Muscle layer of duodenum (tissue), 2 donors: ENCODE data around the gene DNASE1L3.
"Not testable (repeated sequence)": the region's sequence is repeated elsewhere in the genome, so short reads cannot be mapped to it uniquely, and the experiment has no call there.

Source experiments
- H3K27ac ChIP-seq: one replicate; pipeline ENCODE4 v1.7.0; 2013; ENCODE audit warnings: mild to moderate bottlenecking, low read length
- H3K27me3 ChIP-seq: one replicate; pipeline ENCODE4 v1.7.0; 2013; ENCODE audit warnings: low read depth, mild to moderate bottlenecking, control low read depth, low read length
- H3K36me3 ChIP-seq, 2 donors: one replicate each; pipeline ENCODE4 v1.7.0; 2013; ENCODE audit warnings: low read length in 2 of 2, control low read depth in 1 of 2, mild to moderate bottlenecking in 1 of 2; ENCODE audit not compliant: insufficient read depth in 2 of 2, control insufficient read depth in 1 of 2
- H3K4me1 ChIP-seq, 2 donors: one replicate each; pipeline ENCODE4 v1.7.0; 2013; ENCODE audit warnings: low read length in 2 of 2, mild to moderate bottlenecking in 2 of 2, control low read depth in 1 of 2, moderate library complexity in 1 of 2; ENCODE audit not compliant: insufficient read depth in 2 of 2, control insufficient read depth in 1 of 2
- H3K4me3 ChIP-seq, 2 donors: one replicate each; pipeline ENCODE4 v1.7.0; 2013; ENCODE audit warnings: low read length in 2 of 2, low read depth in 1 of 2, mild to moderate bottlenecking in 1 of 2
- H3K9me3 ChIP-seq, 2 donors: one replicate each; pipeline ENCODE4 v1.7.0; 2013; ENCODE audit warnings: low read length in 2 of 2, control low read depth in 1 of 2, mild to moderate bottlenecking in 1 of 2; ENCODE audit not compliant: control insufficient read depth in 1 of 2
- donor health status: healthy.

DNASE1L3 gene

DNA sequence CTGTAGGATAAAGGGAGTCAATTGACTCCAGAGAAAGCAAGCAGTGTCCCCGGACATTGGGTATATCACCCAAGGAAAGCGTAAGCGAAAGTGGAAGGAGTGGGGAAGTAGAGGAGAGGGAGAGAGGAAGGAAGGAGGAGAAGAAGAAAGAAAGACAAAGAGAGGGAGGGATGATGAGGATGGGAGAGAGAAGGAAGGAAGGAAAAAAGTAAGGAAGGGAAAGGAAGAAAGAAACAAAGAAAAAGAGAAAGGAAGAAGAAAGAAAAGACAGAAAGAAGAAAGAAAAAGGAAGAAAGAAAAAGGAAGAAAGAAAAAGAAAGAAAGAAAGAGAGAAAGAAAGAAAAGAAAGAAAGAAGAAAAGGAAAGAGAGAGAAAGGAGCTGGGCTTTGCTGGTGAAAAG lies 839 bp downstream of the DNASE1L3 start:
- Histone ChIP-seq H3K36me3 (no peaks in the 10 kb centered on the region), H3K9me3 (no peaks in the 10 kb centered on the region), H3K27ac (no peak overlapping the region), H3K27me3 (no peaks in the 10 kb centered on the region), H3K4me1 (no peaks in the 10 kb centered on the region), H3K4me3 (no peak overlapping the region)

GRCh38 chr3:58207954-58208353 lies 2.8 kb downstream of the DNASE1L3 start:
- no peaks in the 10 kb centered on the region for H3K4me1 ChIP-seq
- H3K27me3 ChIP-seq, result no peaks in the 10 kb centered on the region
- H3K36me3 ChIP-seq, result no peaks in the 10 kb centered on the region
- H3K4me3 ChIP-seq, result no peak overlapping the region
- no peak overlapping the region for H3K27ac ChIP-seq
- no peaks in the 10 kb centered on the region for H3K9me3 ChIP-seq

GRCh38 chr3:58206406-58207011 lies 4.3 kb downstream of the DNASE1L3 start:
- H3K9me3 ChIP-seq, result no peaks in the 10 kb centered on the region
- no peaks in the 10 kb centered on the region for H3K36me3 ChIP-seq
- H3K4me3 ChIP-seq, result no peak overlapping the region
- H3K27me3 ChIP-seq, result no peaks in the 10 kb centered on the region
- no peak overlapping the region for H3K27ac ChIP-seq
- H3K4me1 ChIP-seq, result no peaks in the 10 kb centered on the region

DNA sequence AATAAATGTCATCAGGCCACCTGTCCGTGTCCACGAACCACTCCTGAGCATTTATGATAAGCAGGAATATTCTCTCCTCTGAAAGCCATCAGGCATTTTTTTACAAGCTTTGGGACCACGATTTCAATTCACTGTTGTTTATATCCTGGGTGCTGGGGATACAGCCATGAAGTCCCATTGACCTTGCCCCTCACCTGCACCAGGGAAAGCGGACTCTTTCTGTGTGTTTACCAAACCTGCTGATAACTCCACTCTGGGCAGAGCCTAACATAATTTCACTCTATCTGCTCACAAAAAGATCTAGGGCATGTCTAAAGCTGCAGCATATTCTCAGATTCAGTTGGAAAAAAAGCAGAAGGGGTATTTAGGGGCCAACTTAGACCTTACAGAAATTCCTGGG lies 4.8 kb downstream of the DNASE1L3 start:
- no peaks in the 10 kb centered on the region for H3K4me1 ChIP-seq
- H3K4me3 ChIP-seq, result no peak overlapping the region
- no peaks in the 10 kb centered on the region for H3K36me3 ChIP-seq
- no peak overlapping the region for H3K27ac ChIP-seq
- H3K27me3 ChIP-seq, result no peaks in the 10 kb centered on the region
- no peaks in the 10 kb centered on the region for H3K9me3 ChIP-seq

GRCh38 chr3:58204720-58205119 lies 6.1 kb downstream of the DNASE1L3 start:
- H3K4me3 ChIP-seq, result no peak overlapping the region
- H3K36me3 ChIP-seq, result no peaks in the 10 kb centered on the region
- no peak overlapping the region for H3K27ac ChIP-seq
- no peaks in the 10 kb centered on the region for H3K27me3 ChIP-seq
- H3K4me1 ChIP-seq, result no peaks in the 10 kb centered on the region
- no peaks in the 10 kb centered on the region for H3K9me3 ChIP-seq

DNA sequence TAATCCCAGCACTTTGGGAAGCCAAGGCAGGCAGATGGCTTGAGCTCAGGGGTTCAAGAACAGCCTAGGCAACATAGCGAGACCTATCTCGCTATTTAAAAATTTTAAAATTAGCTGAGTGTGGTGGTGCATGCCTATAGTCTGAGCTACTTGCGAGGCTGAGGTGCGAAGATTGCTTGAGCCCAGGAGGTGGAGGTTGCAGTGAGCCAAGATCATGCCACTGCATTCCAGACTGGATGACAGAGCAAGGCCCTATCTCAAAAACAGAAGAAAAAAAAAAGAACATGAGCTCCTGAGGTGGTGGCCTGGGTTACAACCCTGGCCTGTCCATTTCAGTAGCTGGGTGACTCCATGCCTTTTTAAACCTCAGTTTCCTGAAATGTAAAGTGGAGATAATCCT lies 7.2 kb downstream of the DNASE1L3 start:
- H3K4me1 ChIP-seq, result no peaks in the 10 kb centered on the region
- H3K9me3 ChIP-seq, result no peaks in the 10 kb centered on the region
- H3K36me3 ChIP-seq, result no peaks in the 10 kb centered on the region
- H3K27me3 ChIP-seq, result no peaks in the 10 kb centered on the region
- H3K4me3 ChIP-seq, result no peak overlapping the region
- no peak overlapping the region for H3K27ac ChIP-seq

DNA sequence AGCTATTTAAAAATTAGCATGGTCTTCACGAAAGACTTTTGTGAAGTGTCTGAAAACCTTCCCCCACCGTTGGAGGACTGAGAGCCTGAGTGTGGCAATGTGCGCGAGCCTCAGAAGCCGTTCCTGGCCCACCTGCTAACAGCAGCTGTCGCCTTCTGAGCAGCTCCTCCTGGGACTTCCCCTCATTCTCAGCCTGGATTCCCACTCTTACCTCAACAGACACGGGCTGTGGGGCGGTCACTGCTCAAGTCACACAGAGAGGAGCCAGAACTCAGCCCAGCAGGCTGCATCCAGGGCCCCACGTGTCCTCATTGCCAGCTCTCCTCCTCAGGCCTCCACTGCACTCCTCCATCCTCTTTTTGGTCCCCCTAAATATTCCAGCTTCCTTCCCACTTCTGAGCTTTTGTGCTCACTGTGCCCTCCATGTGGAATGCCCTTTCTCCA lies 7.8 kb downstream of the DNASE1L3 start:
- H3K4me3 ChIP-seq, result no peak overlapping the region
- no peaks in the 10 kb centered on the region for H3K27me3 ChIP-seq
- H3K27ac ChIP-seq, result no peak overlapping the region
- no peaks in the 10 kb centered on the region for H3K36me3 ChIP-seq
- H3K9me3 ChIP-seq, result no peaks in the 10 kb centered on the region
- no peaks in the 10 kb centered on the region for H3K4me1 ChIP-seq

- H3K27ac ChIP-seq, H3K4me3 ChIP-seq, H3K36me3 ChIP-seq, H3K4me1 ChIP-seq, H3K9me3 ChIP-seq, H3K27me3 ChIP-seq: not testable (repeated sequence)
These were observed 9.3 kb downstream of the DNASE1L3 start for GRCh38 chr3:58201451-58201850.

DNA sequence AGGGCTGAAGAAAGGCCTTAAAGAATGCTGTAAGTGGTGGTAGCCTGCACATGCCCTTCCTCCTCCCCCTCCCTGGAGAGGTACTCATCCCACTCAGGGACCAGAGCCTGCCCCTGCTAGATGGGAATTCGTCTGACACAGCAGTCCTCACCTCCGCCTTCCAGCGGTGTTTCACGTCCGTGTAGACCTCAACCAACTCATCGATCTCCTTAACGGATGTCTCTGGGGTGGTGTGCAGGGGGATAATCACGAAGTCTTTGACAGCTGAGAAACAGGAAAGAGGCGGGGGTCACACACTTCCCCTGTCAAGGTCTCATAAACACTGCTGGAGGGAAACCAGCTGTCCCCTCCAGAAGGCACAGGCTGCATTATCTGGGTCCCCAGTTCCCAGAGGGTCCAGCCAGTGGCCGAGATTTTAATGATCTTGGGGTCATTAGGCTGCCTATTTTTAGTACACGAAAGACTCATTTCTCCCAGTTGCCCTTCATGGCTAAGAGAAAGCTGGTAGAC lies 9.9 kb downstream of the DNASE1L3 start:
- no peak overlapping the region for H3K4me3 ChIP-seq
- H3K27me3 ChIP-seq, result no peaks in the 10 kb centered on the region
- H3K27ac ChIP-seq, result no peak overlapping the region
- H3K9me3 ChIP-seq, result no peaks in the 10 kb centered on the region
- H3K4me1 ChIP-seq, result no peaks in the 10 kb centered on the region
- no peaks in the 10 kb centered on the region for H3K36me3 ChIP-seq

GRCh38 chr3:58200121-58200709 lies 10.6 kb downstream of the DNASE1L3 start:
- H3K36me3 ChIP-seq, result no peaks in the 10 kb centered on the region
- no peaks in the 10 kb centered on the region for H3K9me3 ChIP-seq
- no peaks in the 10 kb centered on the region for H3K4me1 ChIP-seq
- H3K4me3 ChIP-seq, result no peak overlapping the region
- H3K27ac ChIP-seq, result no peak overlapping the region
- no peaks in the 10 kb centered on the region for H3K27me3 ChIP-seq

DNA sequence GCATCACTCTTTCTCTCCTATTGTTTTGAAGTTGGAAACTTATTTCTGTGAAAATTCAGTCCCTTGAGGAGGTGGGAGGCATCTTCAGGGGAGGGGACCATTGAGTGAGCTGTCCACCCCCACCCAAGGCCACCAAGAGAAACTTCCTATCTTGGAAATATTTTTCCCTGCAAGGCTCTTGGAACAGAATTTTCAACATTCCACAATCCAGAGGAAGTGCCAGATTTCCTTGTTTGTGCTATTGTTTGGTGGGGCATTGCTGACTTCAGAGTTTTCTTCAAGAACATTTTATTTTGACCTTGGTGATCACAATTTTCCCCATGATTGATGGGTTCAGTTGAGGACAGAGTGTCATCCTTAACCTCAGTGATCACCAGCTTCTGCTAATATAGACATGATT lies 12.0 kb downstream of the DNASE1L3 start:
- no peaks in the 10 kb centered on the region for H3K4me1 ChIP-seq
- no peak overlapping the region for H3K4me3 ChIP-seq
- no peaks in the 10 kb centered on the region for H3K9me3 ChIP-seq
- no peaks in the 10 kb centered on the region for H3K36me3 ChIP-seq
- no peaks in the 10 kb centered on the region for H3K27me3 ChIP-seq
- H3K27ac ChIP-seq, result no peak overlapping the region

DNA sequence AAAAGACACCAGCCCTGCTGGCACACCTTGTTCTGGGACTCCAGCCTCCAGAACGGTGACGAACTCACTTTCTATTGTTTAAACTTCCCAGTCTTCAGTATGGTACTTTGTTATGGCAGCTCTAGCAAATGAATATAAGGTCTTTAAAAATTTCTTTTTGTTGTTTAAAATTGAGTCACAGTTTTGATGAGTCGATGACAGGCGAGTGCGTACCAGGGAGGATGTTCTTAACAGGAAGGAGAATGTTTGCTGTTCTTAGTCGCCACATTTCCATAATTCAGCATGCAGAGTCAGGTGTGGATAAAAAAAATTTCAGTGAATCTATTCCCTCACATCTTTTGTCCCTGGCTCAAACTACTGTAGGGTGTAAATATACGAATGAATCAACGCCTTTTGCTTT lies 12.4 kb downstream of the DNASE1L3 start:
- H3K9me3 ChIP-seq, result no peaks in the 10 kb centered on the region
- no peaks in the 10 kb centered on the region for H3K36me3 ChIP-seq
- no peaks in the 10 kb centered on the region for H3K27me3 ChIP-seq
- no peaks in the 10 kb centered on the region for H3K4me1 ChIP-seq
- no peak overlapping the region for H3K4me3 ChIP-seq
- no peak overlapping the region for H3K27ac ChIP-seq
